GM18526 (cell line): ENCODE data around the gene FHIT.

ENCODE experiments used
- POLR2A ChIP-seq: IDR thresholded peaks from 3 replicates; pipeline ENCODE4 v1.6.1; 2011; ENCODE audit not compliant: insufficient read length; ENCODE audit errors: extremely low read depth

The FHIT gene

DNA sequence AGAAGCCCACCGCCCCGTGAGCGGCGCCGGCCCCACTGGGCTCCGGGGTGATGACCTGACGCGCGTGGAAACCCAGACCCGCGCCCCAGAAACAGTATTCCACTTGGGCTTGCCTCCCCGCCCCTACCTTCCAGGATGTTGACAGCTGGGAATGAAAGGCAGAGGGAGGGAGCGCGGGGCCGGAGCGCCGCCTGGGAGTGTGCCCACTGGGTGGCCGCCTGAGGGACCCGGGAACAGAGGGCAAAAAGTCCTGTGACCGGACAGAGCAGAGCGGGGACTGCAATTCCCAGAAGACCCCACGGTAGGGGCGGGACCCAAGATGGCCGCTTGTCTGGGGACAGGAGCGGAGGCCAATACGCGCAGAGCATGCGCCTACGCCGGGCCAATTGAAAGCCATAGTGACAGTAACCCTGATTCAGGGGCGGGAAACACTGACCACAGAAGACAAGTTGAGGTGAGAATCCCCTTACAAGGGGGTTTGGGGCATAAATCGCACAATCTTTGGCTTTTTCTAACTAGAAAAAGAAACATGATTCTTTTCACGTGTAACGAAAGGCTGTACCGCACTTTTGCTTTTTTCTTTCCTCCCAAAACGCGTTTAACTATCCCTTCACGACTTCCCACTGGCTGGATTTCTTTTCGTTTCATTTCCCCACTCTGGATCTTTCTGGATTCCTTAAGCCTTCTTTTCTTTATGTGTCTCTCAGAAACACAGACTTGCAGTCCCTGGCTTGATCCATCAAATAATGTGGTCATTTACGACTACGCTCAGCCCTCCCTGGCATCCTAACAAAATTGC is at the start of gene FHIT:
Gene FHIT, minus strand, starts transcription at position 279 of the 799 bp plus-strand sequence.
- peak; percentile 37 for TF ChIP-seq POLR2A

DNA sequence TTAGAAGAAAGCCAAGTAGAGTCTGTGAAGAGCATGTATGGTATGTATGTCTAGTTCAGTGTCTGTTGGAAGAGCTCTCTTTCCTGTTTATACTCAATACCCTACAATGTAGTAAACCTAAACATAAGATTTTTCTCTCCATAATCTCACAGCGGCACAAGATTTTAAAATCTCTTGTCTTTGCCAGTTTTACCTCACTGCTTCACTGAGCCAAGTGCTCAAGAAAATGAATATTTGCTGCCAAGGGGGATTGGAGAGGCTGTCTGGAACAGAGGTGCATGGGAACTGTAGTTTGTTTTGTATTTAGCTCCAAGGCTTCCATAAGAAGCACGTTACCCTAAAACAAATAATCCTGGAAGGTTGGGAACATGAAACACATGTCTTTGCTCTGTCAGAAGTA is 49.5 kb upstream of the FHIT start:
- TF ChIP-seq POLR2A: no peak

DNA sequence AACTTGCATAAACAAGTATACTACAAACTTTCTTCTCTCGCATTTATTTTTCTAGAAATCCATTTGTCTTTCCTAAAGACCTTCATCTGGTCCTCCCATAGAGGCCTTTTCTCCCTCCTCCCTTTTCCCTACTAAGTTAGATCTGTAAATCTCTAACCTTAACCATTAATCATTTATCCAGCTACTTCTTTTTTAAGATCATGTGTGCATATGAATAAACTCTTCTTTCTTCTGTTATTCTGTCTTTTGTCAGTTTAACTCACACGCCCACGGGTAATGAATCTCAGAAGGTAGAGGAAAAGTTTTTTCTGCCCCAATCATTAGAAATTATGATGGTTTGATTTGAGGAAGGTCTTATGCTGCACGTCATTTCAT is 48.7 kb upstream of the FHIT start:
- no peak for TF ChIP-seq POLR2A

DNA sequence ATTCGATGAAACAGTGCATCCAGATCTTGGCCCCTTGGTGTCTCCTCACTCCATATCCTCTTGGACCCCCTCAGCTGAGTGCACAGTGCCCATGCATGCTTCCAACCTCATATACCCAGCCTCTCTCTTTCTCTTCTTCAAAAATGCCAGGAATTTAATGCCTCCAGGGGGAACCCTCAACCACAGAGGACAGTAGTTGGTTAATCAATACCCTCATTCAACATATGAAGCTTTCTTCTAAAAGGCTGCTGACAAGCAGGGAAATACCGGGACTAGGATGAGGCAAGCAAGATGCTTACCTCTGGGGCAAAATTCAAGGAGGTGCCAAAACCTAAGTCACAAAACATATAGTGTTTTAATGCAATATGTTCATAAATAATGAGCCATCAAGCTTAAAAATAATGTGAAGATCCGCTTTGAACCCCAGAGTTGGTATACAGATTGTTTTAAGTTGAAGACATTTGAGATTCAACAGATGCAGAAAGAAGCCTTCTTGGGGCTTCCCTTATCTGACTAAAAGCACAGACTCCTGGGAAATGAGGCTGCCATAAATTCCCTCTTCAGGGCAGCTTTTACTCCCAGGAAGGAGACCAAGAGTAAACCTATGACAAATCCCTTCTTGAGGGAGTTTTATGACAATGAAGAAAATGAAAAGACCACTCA is 48.2 kb upstream of the FHIT start:
- no peak for TF ChIP-seq POLR2A

DNA sequence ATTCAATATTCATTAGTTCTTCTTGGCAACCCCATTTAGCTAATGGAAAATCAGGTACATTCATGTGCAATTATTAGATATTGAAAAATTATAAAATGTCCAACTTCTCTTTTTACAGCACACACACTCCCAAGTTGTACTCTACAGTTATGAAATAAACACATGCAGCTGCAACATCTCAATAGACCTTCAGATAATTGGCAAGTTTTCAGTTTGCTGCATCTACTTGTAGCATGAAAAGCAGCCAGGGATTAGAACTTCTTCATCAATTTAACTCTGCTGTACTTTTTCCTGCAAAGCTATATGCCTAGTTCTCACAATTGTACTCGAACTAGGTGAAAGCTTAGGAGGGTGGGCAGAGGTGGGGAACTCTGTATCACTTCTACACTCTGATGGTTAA is 46.6 kb upstream of the FHIT start:
- TF ChIP-seq POLR2A: no peak

DNA sequence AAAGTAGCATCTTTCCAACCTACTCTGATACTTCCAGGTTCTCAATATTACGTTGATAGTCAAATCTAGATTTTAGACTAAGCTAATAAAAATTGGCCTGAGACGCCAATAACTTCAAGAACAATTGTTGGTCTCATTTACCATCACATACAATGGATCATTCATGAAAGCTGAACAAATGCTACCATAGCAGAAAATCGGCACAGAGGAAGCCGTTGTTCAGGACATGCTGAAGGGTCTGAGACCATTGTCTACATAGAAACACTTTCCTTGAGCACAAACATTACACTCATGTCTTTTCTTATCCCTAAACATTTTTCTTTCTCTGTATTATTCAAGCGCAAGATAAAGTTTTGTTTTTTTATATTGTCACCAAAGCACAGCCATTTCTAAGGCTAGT is 37.2 kb upstream of the FHIT start:
- no peak for TF ChIP-seq POLR2A

DNA sequence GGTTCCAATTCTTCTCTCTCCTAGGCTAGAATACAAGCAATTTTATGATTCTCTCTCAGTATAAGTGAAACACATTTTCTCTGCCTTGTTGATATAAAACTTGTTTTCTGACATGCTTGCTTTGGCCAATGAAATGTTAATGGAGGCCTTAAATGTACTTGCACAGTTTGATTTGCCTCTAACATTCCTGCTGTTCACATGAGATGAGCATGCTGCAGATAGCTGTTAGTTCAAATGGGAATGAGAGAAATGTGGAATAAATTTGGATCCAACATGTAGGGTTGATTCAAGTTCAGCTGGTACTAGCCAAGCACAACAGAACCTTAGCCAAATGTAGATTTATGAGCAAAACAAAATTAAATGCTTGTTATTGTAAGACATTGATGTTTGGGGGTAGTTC is 32.6 kb upstream of the FHIT start:
- no peak for TF ChIP-seq POLR2A

DNA sequence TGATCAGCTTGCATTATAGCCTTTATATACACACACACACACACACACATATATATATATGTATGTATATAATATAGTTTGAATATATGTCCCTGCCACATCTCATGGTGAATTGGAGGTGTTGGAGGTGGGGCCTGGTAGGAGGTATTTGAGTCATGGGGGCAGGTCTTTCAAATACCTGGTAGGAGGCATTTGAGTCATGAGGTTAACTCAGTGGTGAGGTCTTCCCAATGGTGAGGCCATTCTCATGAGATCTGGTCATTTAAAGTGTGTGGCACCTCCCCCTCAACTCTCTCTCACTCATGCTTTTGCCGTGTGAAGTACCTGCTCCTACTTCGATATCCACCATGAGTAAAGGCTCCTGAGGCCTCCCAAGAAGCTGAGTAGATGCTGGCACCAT is 27.5 kb upstream of the FHIT start:
- TF ChIP-seq POLR2A: no peak

DNA sequence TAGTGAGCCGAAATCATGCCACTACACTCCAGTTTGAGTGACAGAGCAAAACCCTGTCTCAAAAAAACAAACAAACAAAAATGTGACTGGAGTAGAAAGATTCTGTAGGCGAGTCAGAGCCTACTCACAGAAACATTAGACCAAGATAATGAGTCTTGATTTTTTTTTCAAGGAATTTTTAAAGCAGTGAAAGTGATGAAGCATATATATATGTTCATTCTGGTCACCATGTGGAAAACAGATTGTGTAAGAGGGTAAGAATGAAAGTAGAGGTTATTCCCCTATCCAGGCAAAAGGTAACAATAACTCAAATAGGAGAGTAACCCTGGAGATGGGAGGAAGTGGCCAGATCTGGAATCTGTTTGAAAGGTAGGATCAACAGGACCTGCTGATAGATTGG is 26.2 kb upstream of the FHIT start:
- TF ChIP-seq POLR2A: no peak

DNA sequence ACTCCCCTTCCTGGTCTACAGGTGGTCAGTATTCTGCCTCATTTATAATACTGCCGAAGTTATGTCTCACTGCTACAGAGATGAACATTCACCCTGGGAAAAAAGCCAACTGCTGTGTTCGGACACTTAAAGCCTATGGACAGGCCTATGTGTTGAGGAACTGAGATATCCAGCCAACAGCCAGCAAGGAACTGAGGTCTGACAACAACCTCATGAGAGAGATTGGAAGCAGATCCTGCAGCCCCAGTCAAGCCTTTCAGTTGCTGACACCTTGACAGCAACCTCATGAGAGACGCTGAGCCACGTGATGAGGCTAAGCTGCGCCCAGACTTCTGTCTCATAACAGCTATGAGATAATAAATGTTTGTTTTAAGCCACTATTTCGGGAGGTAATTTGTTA is 18.2 kb upstream of the FHIT start:
- TF ChIP-seq POLR2A: no peak

DNA sequence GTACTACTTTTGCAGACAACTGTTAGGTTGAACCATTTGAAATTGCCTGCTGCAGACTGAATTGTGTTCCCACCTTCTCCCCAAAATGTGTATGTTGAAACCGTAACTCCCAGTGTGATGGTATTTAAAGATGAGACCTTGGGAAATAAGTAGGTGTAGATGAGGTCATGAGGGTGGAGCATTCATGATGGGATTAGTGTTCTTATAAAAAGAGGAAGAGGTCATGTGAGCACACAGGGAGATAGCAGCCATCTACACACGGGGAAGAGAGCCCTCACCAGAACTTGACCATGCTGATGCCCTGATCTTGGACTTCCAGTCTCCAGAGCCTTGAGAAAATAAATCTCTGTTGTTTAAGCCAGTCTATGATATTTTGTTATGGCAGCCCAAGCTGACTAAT is 17.4 kb upstream of the FHIT start:
- no peak for TF ChIP-seq POLR2A

DNA sequence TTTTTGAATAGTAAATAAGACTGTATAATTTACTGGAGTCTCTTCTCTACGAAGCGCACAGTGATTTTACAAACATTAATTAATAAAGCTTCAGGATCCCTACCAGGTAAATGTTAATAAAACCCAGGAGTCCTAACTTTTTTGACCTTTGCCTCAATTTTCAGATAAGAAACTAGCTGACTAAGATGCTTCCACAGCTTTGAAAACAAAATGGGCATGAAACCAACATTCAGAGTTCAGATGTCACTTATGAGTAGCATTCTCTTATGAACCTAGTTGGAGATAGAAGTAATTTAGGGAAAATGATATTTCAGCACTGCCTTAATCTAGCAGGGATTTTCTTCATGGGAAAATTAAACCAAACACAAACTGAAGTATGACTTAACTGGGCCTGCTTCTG is 13.0 kb upstream of the FHIT start:
- no peak for TF ChIP-seq POLR2A

DNA sequence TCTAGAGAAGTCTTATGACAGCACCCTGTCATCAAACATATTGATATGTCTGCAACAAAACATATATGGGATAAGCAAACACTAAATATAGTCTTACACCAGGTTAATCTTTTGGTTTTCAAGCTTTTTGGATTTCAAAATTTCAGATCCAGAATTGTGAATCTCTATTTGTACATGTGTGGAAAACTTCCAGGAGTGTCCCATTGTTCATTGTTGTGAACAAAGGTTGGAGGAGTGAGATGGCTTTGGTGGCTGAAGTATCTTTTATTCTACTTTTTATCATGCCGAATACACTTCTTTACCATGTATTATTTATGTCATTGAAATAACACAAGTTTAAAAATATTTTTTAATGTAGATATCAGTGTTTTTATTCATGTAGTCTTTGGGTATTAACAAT is 5.9 kb upstream of the FHIT start:
- TF ChIP-seq POLR2A: no peak

DNA sequence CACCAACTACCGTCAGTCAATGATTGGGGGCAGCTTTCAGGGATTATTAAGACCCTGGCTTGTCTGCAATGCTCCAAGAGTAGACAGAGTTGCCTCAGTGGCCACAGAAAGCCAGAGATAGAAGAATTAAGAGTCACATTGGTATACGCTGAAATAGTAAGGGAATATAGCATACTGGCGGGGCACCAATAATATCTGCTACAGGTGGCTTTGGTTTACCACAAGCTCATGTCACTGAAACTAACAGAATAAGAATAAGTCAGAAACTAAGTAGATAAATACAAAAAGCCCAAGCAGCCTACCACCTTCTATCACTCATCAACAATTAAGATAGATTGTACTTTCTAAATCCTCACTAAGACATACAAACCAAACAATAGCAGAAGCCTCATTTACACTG is 2.5 kb upstream of the FHIT start:
- TF ChIP-seq POLR2A: no peak

DNA sequence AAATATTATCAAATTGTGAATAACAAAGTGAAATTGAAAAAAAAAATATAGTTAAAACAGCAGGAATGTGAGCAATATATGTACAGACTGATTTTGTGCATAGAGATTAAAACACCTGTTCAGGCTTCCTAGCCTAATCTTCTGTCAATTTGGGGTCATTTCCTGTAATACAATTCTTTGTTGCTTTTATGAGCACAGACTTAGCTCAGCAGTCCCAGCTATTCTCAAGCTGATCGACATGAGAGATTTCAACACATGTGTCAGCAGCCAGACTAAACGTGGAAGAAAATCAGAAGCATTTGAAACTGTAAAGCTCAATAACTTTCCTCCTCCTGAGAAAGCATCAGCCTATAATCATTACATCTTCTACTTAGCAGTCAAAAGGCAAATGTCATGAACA is 1.6 kb upstream of the FHIT start:
- no peak for TF ChIP-seq POLR2A

DNA sequence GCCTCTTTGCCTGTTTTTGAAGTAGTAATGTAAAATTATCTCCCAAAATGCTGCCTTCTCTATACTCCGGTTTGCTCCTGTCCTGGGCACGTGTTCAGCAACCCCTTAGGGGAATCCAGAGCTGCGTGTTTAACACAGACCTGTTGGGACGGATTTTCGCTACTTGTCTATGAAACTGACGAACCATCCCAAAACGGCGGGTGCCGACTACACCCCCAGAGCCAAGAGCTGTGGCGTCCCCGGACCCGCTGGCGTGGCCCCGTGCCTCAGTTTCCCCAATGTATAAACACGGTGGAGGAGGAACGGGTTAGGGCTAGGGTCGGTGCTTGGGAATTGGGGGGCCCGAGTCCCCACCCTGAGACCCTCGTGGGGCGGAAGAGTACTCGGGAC is 473 bp downstream of the FHIT start:
- no peak for TF ChIP-seq POLR2A

DNA sequence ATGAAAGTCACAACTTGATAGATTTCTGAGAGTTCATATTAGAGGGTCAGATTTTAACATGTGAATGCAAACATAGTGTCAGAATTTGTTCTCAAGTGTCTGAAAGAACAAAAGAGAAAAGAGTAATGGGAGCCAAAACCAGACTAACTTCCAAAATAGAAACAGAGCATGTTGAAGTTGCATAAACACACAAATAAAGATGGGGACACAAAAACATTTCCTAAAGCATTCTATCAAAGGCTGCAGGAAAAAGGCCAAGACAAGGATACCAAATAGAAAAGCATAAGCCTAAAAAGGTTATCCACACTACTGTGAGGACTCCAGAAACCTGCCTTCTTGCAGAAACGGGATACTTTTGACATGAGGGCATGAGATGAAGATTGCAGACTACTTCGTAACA is 2.8 kb downstream of the FHIT start:
- no peak for TF ChIP-seq POLR2A

DNA sequence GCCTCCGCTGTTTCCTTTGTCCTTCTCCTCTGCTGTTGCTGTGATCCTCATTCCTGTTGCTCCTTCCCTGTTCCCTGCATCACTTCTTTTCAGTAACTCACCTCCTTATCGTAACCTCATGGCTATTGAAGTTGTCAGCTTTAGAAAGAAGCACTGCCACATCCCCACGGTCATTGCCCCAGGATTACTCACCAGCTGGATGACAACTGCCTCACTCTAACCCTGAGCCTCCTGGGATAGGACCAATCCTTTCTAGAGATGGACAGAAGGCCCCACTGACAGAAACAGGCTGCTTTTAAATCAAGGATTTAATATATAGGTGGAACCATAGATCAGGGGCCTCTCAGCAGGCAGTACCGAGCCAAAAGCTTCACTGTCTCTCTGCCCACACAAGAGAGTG is 4.1 kb downstream of the FHIT start:
- no peak for TF ChIP-seq POLR2A

DNA sequence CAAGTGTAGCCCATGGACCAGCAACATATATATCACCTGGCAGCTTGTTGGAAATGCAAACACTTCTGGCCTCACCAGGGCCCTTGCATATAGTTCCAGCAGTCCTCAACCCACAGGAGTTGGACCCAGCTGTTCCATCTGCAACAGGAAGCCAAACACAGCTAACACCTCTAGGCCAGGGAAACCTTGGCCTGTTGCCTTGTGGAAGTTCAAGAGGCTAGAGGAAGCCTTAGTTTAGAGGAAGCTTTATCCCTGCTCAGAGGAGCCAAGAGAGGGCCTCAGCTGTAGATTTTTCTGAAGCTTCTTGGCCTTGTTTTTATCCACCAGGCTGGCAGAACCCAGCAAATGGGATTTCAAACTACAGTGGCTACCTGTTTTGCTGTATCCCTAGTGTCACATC is 11.4 kb downstream of the FHIT start:
- no peak for TF ChIP-seq POLR2A
